ENCODE data around the gene ANKRD33.

ANKRD33 gene

DNA sequence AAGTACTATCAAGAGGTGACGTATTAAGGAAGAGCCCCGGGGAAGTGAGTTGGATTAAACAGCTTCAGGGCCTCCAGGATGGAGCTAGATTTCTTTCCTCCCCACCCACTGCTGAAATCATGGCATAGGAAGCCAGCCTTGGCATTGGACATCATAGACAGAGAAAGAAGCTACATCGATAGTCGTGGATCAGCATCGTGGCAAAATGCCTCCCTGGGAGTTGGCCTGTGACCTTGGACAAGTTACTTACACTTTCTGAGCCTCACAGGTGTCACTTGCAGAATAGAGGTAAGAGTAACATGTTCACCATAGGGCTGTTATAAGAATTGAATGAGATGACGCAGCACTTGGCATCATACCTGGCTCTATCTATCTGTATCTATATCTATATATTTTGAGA is 5.9 kb downstream of the ANKRD33 start:
- in situ Hi-C loops (cut with MboI; ENCODE audit: low sequenced_read_pairs, unreplicated experiment), result no loop called here
- TF ChIP-seq, protein P1, sequence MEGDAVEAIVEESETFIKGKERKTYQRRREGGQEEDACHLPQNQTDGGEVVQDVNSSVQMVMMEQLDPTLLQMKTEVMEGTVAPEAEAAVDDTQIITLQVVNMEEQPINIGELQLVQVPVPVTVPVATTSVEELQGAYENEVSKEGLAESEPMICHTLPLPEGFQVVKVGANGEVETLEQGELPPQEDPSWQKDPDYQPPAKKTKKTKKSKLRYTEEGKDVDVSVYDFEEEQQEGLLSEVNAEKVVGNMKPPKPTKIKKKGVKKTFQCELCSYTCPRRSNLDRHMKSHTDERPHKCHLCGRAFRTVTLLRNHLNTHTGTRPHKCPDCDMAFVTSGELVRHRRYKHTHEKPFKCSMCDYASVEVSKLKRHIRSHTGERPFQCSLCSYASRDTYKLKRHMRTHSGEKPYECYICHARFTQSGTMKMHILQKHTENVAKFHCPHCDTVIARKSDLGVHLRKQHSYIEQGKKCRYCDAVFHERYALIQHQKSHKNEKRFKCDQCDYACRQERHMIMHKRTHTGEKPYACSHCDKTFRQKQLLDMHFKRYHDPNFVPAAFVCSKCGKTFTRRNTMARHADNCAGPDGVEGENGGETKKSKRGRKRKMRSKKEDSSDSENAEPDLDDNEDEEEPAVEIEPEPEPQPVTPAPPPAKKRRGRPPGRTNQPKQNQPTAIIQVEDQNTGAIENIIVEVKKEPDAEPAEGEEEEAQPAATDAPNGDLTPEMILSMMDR (IDR thresholded peaks at IDR 0.05; ENCODE audit: borderline replicate concordance, control extremely low read depth, extremely low read depth, insufficient read depth, missing control alignments), result no peak

DNA sequence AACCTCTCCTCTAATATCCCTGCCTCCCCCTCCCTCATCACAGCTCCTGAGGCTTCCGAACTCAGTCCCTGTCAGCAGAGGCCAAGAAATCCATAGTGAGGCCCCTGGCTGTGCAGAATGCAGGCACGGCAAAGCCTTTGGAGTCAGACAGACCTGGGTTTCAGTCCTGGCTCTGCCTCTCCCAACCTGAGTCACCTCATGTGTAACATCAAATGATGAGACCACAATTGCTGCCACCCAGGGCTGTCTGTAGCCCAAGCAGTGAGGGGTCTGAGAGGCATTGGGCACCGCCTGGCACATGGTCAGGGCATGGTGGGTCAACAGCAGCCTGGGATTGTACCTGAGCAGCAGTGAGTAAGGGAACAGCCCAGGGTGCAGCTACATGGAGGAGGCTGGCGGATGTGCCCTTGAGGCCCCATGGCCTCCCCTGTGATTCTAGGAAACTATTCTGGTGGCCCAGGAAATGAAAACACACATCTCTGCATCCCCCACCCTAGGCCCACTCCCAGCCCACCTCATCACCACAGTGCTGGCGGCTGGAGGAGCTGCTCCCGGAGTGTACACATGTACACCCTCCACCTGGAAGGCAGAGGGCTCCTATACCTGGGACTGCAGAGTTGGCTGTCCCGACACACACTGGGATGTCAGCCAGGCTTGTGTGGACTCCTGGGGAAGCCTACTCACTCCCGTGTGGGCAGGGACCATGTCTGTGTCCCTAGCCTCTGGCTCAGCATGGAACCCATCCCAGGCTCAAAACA is 7.7 kb downstream of the ANKRD33 start:
- no peak for DNase-seq (ENCODE audit: low spot score)
- in situ Hi-C loops (cut with MboI; ENCODE audit: low sequenced_read_pairs, unreplicated experiment), result no loop called here
- TF ChIP-seq, protein P1 (IDR thresholded peaks at IDR 0.05; ENCODE audit: borderline replicate concordance, control extremely low read depth, extremely low read depth, insufficient read depth, missing control alignments), result no peak

More for the DNA sequence above, 5.9 kb downstream of the ANKRD33 start:
- no peak for DNase-seq (ENCODE audit: low spot score)

DNA sequence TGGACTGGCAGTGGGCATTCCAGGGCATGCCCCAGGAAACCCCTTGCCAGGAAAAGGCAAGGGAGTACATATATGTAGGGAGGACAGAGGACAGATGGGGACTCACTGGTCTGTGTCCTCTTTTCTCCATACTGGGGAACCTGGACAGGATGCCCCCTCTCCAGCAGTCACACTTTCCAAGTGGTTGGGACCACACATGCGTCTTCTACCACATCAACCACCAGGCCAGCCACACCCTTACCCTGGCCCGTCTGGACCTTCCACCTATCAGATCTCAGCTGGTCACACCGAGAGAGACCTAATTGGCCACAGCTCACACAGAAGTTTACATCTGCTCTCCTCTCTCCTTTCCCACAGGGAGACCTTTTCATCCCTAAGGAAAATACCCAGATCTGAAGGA is 8.3 kb downstream of the ANKRD33 start:
- in situ Hi-C loops (cut with MboI; ENCODE audit: low sequenced_read_pairs, unreplicated experiment), result no loop called here
- DNase-seq (ENCODE audit: low spot score), result no peak
- TF ChIP-seq, protein P1 (IDR thresholded peaks at IDR 0.05; ENCODE audit: borderline replicate concordance, control extremely low read depth, extremely low read depth, insufficient read depth, missing control alignments), result no peak

DNA sequence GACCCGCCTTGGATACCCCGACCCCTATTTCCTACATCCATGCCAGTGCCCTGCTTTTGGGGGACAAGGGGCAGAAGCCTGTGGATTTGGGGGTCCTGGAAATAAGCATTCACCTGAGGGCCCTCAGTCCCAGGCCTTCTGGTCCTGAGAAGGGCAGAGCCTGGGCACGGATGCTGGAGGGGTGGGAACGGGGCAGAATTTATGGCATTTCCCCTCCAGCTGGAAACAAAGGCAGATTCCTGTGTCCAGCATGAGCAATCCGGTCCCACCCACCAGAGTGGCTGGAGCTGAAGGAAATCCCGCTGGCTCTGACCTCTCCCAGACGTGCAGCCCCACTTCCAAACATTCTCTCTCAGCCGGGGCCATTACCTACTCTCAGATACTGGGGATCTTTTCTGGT is 9.3 kb downstream of the ANKRD33 start:
- TF ChIP-seq, protein P1 (IDR thresholded peaks at IDR 0.05; ENCODE audit: borderline replicate concordance, control extremely low read depth, extremely low read depth, insufficient read depth, missing control alignments), result no peak
- in situ Hi-C loops (cut with MboI; ENCODE audit: low sequenced_read_pairs, unreplicated experiment), result no loop called here
- no peak for DNase-seq (ENCODE audit: low spot score)

DNA sequence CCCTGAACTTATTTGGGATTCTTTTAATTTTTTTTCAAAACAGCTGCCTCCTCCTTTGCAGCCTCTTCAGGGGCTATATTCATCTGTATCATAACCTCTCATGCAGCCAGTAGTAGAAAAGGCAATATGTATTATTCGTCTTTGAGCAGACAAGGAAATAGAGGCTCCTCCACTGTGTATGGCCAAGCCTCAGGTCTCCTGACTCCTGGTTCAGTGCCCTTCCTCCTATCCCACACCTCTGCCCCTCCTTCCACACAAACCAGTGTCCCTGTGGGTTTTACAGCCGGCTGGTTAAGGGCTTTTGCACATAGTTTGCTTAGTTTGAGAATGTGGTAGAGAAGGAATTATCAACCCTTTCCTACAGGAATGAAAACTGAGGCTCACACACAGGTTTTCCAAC is 10.6 kb downstream of the ANKRD33 start:
- TF ChIP-seq, protein P1 (IDR thresholded peaks at IDR 0.05; ENCODE audit: borderline replicate concordance, control extremely low read depth, extremely low read depth, insufficient read depth, missing control alignments), result no peak
- in situ Hi-C loops (cut with MboI; ENCODE audit: low sequenced_read_pairs, unreplicated experiment), result no loop called here
- no peak for DNase-seq (ENCODE audit: low spot score)

DNA sequence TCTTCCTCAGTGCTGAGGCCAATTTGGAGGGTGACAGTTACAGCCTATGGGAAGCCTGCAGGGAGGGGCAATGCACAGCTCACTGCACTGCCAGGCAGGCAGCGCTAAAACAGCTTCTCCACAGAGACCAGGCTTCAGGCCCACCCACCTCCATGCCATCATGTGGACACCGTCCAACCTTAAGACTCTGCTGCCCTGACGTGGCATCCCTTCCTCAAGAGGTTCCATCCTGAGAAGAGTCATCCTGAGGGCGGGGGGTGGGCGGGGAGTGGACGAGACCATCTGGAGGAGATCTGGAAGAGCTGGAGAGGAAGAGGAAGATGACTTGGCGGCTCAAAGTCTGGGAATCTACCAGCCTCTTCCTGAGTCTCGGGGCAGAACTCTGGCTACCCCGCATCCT is 11.0 kb downstream of the ANKRD33 start:
- in situ Hi-C loops (cut with MboI; ENCODE audit: low sequenced_read_pairs, unreplicated experiment), result no loop called here
- TF ChIP-seq, protein P1 (IDR thresholded peaks at IDR 0.05; ENCODE audit: borderline replicate concordance, control extremely low read depth, extremely low read depth, insufficient read depth, missing control alignments), result no peak
- DNase-seq (ENCODE audit: low spot score), result no peak

Measured in GM13976 (cell line).